NT2/D1 (cell line): ENCODE data around the gene ALOXE3.

Experiments used
- YY1 ChIP-seq: IDR thresholded peaks from 2 replicates; pipeline ENCODE4 v1.6.1; 2011; ENCODE audit not compliant: insufficient read length, insufficient read depth
- ZNF274 ChIP-seq: IDR thresholded peaks from 2 replicates; pipeline ENCODE4 v1.6.1; 2011; ENCODE audit warnings: mild to moderate bottlenecking, low read depth, low read length

DNA sequence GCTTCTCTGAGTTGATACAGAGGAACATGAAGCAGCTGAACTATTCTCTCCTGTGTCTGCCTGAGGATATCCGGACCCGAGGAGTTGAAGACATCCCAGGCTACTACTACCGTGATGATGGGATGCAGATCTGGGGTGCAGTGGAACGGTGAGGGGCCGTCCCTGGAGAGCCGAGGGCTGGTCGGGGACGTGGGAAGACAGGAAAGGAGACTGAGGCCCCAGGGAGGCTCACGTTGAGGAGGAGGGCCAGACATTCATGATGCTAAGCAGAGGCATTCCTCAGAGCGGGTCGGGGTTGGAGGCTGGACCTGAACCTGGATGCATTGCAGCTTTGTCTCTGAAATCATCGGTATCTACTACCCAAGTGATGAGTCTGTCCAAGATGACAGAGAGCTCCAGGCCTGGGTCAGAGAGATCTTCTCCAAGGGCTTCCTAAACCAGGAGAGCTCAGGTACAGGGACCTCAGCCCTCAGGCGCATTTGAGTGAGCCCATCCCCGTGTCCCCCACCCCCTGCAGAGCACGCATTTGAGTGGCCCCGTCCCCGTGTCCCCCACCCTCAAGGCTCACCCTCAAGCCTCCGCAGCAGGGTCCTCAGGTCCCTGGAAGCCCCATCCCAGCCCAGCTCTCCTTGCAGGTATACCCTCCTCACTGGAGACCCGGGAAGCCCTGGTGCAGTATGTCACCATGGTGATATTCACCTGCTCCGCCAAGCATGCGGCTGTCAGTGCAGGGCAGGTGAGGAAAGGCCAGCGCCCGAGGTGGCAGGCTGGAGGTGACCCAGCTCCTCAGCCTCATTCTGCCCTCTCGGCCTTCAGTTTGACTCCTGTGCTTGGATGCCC lies 71.2 kb downstream of the ALOXE3 start:
- TF ChIP-seq ZNF274 (no peak), YY1 (no peak)
